Spleen (tissue), 7 donors: ENCODE results near the gene POLR2B.

Experiments used
- CTCF ChIP-seq, 11 experiments: fragments of 200-600 bp in 7 of 11; fragments of 450-650 bp in 4 of 11; sonication (generic) in 4 of 11; IDR thresholded peaks in 8 of 11; conservative IDR thresholded peaks in 3 of 11; 1 replicate in 7 of 11; 2 replicates in 4 of 11; pipeline versions ENCODE4 v1.4.0 to v1.8.0; 2016 to 2021; ENCODE audit warnings: antibody characterized with exemption in 11 of 11, inconsistent platforms in 4 of 11, mild to moderate bottlenecking in 1 of 11
- POLR2A ChIP-seq, 3 donors: fragments of 450-650 bp; IDR thresholded peaks; one replicate each; pipeline ENCODE4 v1.5.1; 2017; ENCODE audit warnings: antibody characterized with exemption in 3 of 3, mild to moderate bottlenecking in 1 of 3
- POLR2AphosphoS5 ChIP-seq, 3 donors: sonication (generic); formaldehyde crosslinking; IDR thresholded peaks; one replicate each; pipeline ENCODE4 v1.5.1; 2017; ENCODE audit warnings: antibody characterized with exemption in 3 of 3
- donor health status: DM: no; HTN: no; CAD: no; lungs with moderate emphysema.
- donor health status: DM: no; HTN: no; CAD: no.
- donor health status: DM: no; HTN: no; CAD: no.

GRCh38 chr4:57044996-57045395, 66.3 kb downstream of the POLR2B start:
- TF ChIP-seq CTCF (IDR thresholded peaks at IDR 0.05 in 8 of 11, conservative IDR thresholded peaks at IDR 0.05 in 3 of 11) = no peak
- no peak for TF ChIP-seq POLR2A (IDR thresholded peaks at IDR 0.05)
- no peak for TF ChIP-seq POLR2AphosphoS5 (IDR thresholded peaks at IDR 0.05)
